HEK293 (cell line): ENCODE data around the gene APCDD1.
A peak's percentile ranks its signal among the peaks of the same experiment; 100 is the strongest.

Source experiments
- CTCF ChIA-PET: fragments of 350-600 bp; formaldehyde crosslinking; extraction: SDS; loops from one replicate; lab custom pipeline; 2021; ENCODE audit warnings: antibody characterized with exemption; lab: Yijun Ruan, JAX
- POLR2A ChIA-PET: fragments of 300-600 bp; formaldehyde crosslinking; extraction: SDS; loops from one replicate; lab custom pipeline; 2020; ENCODE audit warnings: antibody characterized with exemption, inconsistent platforms; lab: Yijun Ruan, JAX
- H3K27ac ChIP-seq: fragments of 200-500 bp; sonication (Bioruptor generic); 2 replicates; pipeline ENCODE4 v1.5.1; 2014; ENCODE audit warnings: low read depth, low read length, control low read depth, inconsistent platforms; ENCODE audit errors: extremely low read depth
- H3K36me3 ChIP-seq, 2 experiments: fragments of 200-500 bp in 1 of 2; sonication (Bioruptor generic) in 1 of 2; 1 replicate in 1 of 2; 2 replicates in 1 of 2; pipeline ENCODE4 v1.5.1; 2014 to 2017; ENCODE audit warnings: inconsistent platforms in 2 of 2, low read length in 2 of 2; ENCODE audit not compliant: control insufficient read depth in 2 of 2, insufficient read depth in 1 of 2
- H3K4me1 ChIP-seq: fragments of 200-500 bp; sonication (Bioruptor generic); 2 replicates; pipeline ENCODE4 v1.5.1; 2014; ENCODE audit warnings: mild to moderate bottlenecking, low read length, inconsistent platforms; ENCODE audit not compliant: control insufficient read depth, insufficient read depth
- H3K4me3 ChIP-seq: 2 replicates; pipeline ENCODE4 v1.5.1; 2011; ENCODE audit warnings: low read depth, mild to moderate bottlenecking, control low read depth, low read length, moderate library complexity
- H3K9me3 ChIP-seq: fragments of 200-500 bp; sonication (Bioruptor generic); 2 replicates; pipeline ENCODE4 v1.5.1; 2014; ENCODE audit warnings: low read depth, low read length, inconsistent platforms; ENCODE audit not compliant: control insufficient read depth, insufficient read depth
- BCL11A ChIP-seq: fragments of 450-650 bp; formaldehyde crosslinking; IDR thresholded peaks from 2 replicates; pipeline ENCODE4 v1.5.1; 2016; ENCODE audit warnings: low read depth, missing biosample characterization, missing genetic modification characterization
- HOXC10 ChIP-seq: sonication (generic); formaldehyde crosslinking; IDR thresholded peaks from 2 replicates; pipeline ENCODE4 v1.8.1; 2023; ENCODE audit warnings: mild to moderate bottlenecking, missing genetic modification reagents
- PRDM6 ChIP-seq: fragments of 450-650 bp; formaldehyde crosslinking; IDR thresholded peaks from 2 replicates; pipeline ENCODE4 v1.5.1; 2017; ENCODE audit warnings: missing biosample characterization, missing genetic modification characterization
- SALL2 ChIP-seq: fragments of 450-650 bp; formaldehyde crosslinking; IDR thresholded peaks from 2 replicates; pipeline ENCODE4 v1.5.0; 2017; ENCODE audit warnings: missing biosample characterization, mild to moderate bottlenecking, missing genetic modification characterization, borderline replicate concordance
- SP7 ChIP-seq: fragments of 450-650 bp; formaldehyde crosslinking; IDR thresholded peaks from 2 replicates; pipeline ENCODE4 v1.5.1; 2016; ENCODE audit warnings: missing biosample characterization, missing genetic modification characterization
- ZNF114 ChIP-seq: fragments of 450-650 bp; formaldehyde crosslinking; IDR thresholded peaks from 2 replicates; pipeline ENCODE4 v1.5.0; 2017; ENCODE audit warnings: missing biosample characterization, missing genetic modification characterization
- ZNF133 ChIP-seq: fragments of 450-650 bp; formaldehyde crosslinking; IDR thresholded peaks from 2 replicates; pipeline ENCODE4 v1.5.1; 2016; ENCODE audit warnings: missing biosample characterization, missing genetic modification characterization
- ZNF211 ChIP-seq: fragments of 450-650 bp; formaldehyde crosslinking; IDR thresholded peaks from 2 replicates; pipeline ENCODE4 v1.5.1; 2016; ENCODE audit warnings: low read depth, missing biosample characterization, missing genetic modification characterization
- ZNF341 ChIP-seq: fragments of 450-650 bp; formaldehyde crosslinking; IDR thresholded peaks from 2 replicates; pipeline ENCODE4; 2016; ENCODE audit warnings: low read depth, missing biosample characterization, missing genetic modification characterization
- ZNF629 ChIP-seq: fragments of 450-650 bp; formaldehyde crosslinking; IDR thresholded peaks from 2 replicates; pipeline ENCODE4 v1.5.1; 2017; ENCODE audit warnings: missing biosample characterization, missing genetic modification characterization
- ZNF654 ChIP-seq: fragments of 450-650 bp; formaldehyde crosslinking; IDR thresholded peaks from 2 replicates; pipeline ENCODE4 v1.5.1; 2016; ENCODE audit warnings: low read depth, missing biosample characterization, missing genetic modification characterization
- ZNF776 ChIP-seq: fragments of 450-650 bp; formaldehyde crosslinking; IDR thresholded peaks from 2 replicates; pipeline ENCODE4 v1.5.0; 2017; ENCODE audit warnings: missing biosample characterization, missing genetic modification characterization, borderline replicate concordance
- ZNF843 ChIP-seq: fragments of 450-650 bp; formaldehyde crosslinking; IDR thresholded peaks from 2 replicates; pipeline ENCODE4 v1.5.1; 2016; ENCODE audit warnings: missing biosample characterization, missing genetic modification characterization
- TF ChIP-seq, protein P1 (sequence below): fragments of 450-650 bp; formaldehyde crosslinking; optimal IDR thresholded peaks from 2 replicates; pipeline ENCODE3; 2016; ENCODE audit warnings: missing biosample characterization, mild to moderate bottlenecking, missing genetic modification characterization
- TF ChIP-seq, protein P2 (sequence below): fragments of 450-650 bp; formaldehyde crosslinking; IDR thresholded peaks from 2 replicates; pipeline ENCODE4 v1.5.1; 2016; ENCODE audit warnings: missing biosample characterization, missing genetic modification characterization
- TF ChIP-seq, protein P3 (sequence below): fragments of 450-650 bp; formaldehyde crosslinking; IDR thresholded peaks from 2 replicates; pipeline ENCODE4 v1.5.1; 2016; ENCODE audit warnings: missing biosample characterization, missing genetic modification characterization, low read depth
- TF ChIP-seq, protein P4 (sequence below): fragments of 450-650 bp; formaldehyde crosslinking; IDR thresholded peaks from 2 replicates; pipeline ENCODE4 v1.5.1; 2016; ENCODE audit warnings: missing biosample characterization, missing genetic modification characterization, borderline replicate concordance
- TF ChIP-seq, protein P5 (sequence below): fragments of 450-650 bp; formaldehyde crosslinking; IDR thresholded peaks from 2 replicates; pipeline ENCODE4 v1.5.1; 2016; ENCODE audit warnings: missing biosample characterization, missing genetic modification characterization

The APCDD1 gene

GRCh38 chr18:10458691-10459090 lies 4.3 kb downstream of the APCDD1 start:
- Histone ChIP-seq H3K27ac (no peak overlapping the region), H3K9me3 (no peaks in the 10 kb centered on the region), H3K4me3 (no peak overlapping the region), H3K4me1 (peaks cover 32% of the 10 kb centered on the region), H3K36me3 (no peaks in the 10 kb centered on the region)
- TF ChIP-seq, protein P1, sequence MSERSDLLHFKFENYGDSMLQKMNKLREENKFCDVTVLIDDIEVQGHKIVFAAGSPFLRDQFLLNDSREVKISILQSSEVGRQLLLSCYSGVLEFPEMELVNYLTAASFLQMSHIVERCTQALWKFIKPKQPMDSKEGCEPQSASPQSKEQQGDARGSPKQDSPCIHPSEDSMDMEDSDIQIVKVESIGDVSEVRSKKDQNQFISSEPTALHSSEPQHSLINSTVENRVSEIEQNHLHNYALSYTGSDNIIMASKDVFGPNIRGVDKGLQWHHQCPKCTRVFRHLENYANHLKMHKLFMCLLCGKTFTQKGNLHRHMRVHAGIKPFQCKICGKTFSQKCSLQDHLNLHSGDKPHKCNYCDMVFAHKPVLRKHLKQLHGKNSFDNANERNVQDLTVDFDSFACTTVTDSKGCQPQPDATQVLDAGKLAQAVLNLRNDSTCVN (tag by site-specific recombination), result no peak
- TF ChIP-seq ZNF341 (tag by site-specific recombination) (no peak), ZNF776 (tag by site-specific recombination) (no peak), ZNF211 (tag by site-specific recombination) (no peak), SP7 (tag by site-specific recombination) (peak; percentile 69; the same call in 1 of the 2 replicates), SALL2 (tag by site-specific recombination) (no peak)
- TF ChIP-seq, protein P2, sequence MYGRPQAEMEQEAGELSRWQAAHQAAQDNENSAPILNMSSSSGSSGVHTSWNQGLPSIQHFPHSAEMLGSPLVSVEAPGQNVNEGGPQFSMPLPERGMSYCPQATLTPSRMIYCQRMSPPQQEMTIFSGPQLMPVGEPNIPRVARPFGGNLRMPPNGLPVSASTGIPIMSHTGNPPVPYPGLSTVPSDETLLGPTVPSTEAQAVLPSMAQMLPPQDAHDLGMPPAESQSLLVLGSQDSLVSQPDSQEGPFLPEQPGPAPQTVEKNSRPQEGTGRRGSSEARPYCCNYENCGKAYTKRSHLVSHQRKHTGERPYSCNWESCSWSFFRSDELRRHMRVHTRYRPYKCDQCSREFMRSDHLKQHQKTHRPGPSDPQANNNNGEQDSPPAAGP, result no peak
- TF ChIP-seq, protein P3, sequence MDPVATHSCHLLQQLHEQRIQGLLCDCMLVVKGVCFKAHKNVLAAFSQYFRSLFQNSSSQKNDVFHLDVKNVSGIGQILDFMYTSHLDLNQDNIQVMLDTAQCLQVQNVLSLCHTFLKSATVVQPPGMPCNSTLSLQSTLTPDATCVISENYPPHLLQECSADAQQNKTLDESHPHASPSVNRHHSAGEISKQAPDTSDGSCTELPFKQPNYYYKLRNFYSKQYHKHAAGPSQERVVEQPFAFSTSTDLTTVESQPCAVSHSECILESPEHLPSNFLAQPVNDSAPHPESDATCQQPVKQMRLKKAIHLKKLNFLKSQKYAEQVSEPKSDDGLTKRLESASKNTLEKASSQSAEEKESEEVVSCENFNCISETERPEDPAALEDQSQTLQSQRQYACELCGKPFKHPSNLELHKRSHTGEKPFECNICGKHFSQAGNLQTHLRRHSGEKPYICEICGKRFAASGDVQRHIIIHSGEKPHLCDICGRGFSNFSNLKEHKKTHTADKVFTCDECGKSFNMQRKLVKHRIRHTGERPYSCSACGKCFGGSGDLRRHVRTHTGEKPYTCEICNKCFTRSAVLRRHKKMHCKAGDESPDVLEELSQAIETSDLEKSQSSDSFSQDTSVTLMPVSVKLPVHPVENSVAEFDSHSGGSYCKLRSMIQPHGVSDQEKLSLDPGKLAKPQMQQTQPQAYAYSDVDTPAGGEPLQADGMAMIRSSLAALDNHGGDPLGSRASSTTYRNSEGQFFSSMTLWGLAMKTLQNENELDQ (tag by site-specific recombination), result no peak
- POLR2A ChIA-PET, result no interaction called here
- CTCF ChIA-PET, result interaction anchor here (0.6 to 1.5 kb wide), 3 partner anchors 61 to 487 kb away, joined by 4 to 5 read pairs (median 5); no protein-coding TSS in a partner anchor

- no peaks in the 10 kb centered on the region for H3K9me3 ChIP-seq
- CTCF ChIA-PET, result interaction anchor here (0.6 to 1.5 kb wide), 2 partner anchors 60 to 1312 kb away, joined by 3 to 5 read pairs; no protein-coding TSS in a partner anchor
- H3K27ac ChIP-seq, result no peak overlapping the region
- peaks cover 32% of the 10 kb centered on the region for H3K4me1 ChIP-seq
- TF ChIP-seq BCL11A (tag by site-specific recombination), result no peak
- TF ChIP-seq PRDM6 (tag by site-specific recombination), result peak; percentile 76
- TF ChIP-seq ZNF629 (tag by site-specific recombination), result no peak
- TF ChIP-seq, protein P4, sequence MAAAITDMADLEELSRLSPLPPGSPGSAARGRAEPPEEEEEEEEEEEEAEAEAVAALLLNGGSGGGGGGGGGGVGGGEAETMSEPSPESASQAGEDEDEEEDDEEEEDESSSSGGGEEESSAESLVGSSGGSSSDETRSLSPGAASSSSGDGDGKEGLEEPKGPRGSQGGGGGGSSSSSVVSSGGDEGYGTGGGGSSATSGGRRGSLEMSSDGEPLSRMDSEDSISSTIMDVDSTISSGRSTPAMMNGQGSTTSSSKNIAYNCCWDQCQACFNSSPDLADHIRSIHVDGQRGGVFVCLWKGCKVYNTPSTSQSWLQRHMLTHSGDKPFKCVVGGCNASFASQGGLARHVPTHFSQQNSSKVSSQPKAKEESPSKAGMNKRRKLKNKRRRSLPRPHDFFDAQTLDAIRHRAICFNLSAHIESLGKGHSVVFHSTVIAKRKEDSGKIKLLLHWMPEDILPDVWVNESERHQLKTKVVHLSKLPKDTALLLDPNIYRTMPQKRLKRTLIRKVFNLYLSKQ (tag by site-specific recombination), result no peak
- TF ChIP-seq HOXC10, result no peak
- 0 out of 2 replicates have a peak, but pooled peaks have one; percentile 47 for TF ChIP-seq ZNF843
- TF ChIP-seq ZNF114 (tag by site-specific recombination), result no peak
- no peak for TF ChIP-seq ZNF133 (tag by site-specific recombination)
- TF ChIP-seq, protein P5, sequence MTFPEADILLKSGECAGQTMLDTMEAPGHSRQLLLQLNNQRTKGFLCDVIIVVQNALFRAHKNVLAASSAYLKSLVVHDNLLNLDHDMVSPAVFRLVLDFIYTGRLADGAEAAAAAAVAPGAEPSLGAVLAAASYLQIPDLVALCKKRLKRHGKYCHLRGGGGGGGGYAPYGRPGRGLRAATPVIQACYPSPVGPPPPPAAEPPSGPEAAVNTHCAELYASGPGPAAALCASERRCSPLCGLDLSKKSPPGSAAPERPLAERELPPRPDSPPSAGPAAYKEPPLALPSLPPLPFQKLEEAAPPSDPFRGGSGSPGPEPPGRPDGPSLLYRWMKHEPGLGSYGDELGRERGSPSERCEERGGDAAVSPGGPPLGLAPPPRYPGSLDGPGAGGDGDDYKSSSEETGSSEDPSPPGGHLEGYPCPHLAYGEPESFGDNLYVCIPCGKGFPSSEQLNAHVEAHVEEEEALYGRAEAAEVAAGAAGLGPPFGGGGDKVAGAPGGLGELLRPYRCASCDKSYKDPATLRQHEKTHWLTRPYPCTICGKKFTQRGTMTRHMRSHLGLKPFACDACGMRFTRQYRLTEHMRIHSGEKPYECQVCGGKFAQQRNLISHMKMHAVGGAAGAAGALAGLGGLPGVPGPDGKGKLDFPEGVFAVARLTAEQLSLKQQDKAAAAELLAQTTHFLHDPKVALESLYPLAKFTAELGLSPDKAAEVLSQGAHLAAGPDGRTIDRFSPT (tag by site-specific recombination), result no peak
- no peak for TF ChIP-seq ZNF654 (tag by site-specific recombination)
- H3K4me3 ChIP-seq, result no peak overlapping the region
- H3K36me3 ChIP-seq, result no peaks in the 10 kb centered on the region
- POLR2A ChIA-PET, result no interaction called here
Observed at GRCh38 chr18:10459587-10459986, 5.2 kb downstream of the APCDD1 start.
